ENCODE data around the gene SKIC2.
"Not testable (repeated sequence)": the region's sequence is repeated elsewhere in the genome, so short reads cannot be mapped to it uniquely, and the experiment has no call there.

Gene SKIC2

DNA sequence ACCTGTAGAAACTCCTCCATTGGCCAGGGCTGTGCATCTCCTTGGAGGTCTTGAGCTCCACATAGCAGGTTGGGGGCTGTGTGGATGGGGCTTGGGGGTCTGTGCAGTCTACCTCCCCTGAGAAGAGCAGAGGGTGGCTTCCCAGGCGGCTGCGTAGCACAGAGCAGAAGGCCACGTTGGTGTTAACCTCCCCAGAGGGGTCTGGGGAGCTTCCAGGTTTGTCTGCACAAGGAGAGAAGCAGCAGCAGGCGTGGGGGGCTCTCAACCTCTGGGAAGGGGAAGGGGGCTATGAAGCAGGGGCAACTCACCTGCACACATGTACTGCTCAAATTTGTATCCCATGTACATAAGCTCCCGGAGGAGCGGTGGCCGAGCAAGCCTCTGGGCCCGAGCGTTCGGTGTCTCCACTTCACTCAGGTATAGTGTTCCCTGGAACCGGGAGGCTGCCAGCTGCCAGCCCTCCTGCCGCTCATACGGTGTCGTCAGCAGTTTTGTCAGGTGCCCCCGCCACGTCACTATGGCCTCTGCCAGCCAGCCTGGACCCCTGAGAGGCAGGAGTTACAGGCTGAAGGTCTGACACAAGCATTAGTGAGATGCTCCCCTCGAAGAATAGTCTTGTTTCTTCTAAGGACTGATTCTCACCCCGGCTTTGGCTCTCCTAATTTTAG is 11.8 kb downstream of the SKIC2 start:
- Histone ChIP-seq H3K27me3 (replicated peaks; ENCODE audit: control insufficient read depth, insufficient read depth, low read length) (no peaks in the 10 kb centered on the region), H3K36me3 (ENCODE audit: control insufficient read depth, insufficient read depth, low read length) (peaks cover 28% of the 10 kb centered on the region), H3K4me3 (replicated peaks; ENCODE audit: low read depth, low read length) (peak overlapping the region; percentile 77)
- no peak for DNase-seq (ENCODE audit: extremely low read depth, insufficient read length)
- TF ChIP-seq, protein P1, sequence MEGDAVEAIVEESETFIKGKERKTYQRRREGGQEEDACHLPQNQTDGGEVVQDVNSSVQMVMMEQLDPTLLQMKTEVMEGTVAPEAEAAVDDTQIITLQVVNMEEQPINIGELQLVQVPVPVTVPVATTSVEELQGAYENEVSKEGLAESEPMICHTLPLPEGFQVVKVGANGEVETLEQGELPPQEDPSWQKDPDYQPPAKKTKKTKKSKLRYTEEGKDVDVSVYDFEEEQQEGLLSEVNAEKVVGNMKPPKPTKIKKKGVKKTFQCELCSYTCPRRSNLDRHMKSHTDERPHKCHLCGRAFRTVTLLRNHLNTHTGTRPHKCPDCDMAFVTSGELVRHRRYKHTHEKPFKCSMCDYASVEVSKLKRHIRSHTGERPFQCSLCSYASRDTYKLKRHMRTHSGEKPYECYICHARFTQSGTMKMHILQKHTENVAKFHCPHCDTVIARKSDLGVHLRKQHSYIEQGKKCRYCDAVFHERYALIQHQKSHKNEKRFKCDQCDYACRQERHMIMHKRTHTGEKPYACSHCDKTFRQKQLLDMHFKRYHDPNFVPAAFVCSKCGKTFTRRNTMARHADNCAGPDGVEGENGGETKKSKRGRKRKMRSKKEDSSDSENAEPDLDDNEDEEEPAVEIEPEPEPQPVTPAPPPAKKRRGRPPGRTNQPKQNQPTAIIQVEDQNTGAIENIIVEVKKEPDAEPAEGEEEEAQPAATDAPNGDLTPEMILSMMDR (IDR thresholded peaks at IDR 0.05; ENCODE audit: insufficient read depth, low read length, poor library complexity, severe bottlenecking) = no peak

DNA sequence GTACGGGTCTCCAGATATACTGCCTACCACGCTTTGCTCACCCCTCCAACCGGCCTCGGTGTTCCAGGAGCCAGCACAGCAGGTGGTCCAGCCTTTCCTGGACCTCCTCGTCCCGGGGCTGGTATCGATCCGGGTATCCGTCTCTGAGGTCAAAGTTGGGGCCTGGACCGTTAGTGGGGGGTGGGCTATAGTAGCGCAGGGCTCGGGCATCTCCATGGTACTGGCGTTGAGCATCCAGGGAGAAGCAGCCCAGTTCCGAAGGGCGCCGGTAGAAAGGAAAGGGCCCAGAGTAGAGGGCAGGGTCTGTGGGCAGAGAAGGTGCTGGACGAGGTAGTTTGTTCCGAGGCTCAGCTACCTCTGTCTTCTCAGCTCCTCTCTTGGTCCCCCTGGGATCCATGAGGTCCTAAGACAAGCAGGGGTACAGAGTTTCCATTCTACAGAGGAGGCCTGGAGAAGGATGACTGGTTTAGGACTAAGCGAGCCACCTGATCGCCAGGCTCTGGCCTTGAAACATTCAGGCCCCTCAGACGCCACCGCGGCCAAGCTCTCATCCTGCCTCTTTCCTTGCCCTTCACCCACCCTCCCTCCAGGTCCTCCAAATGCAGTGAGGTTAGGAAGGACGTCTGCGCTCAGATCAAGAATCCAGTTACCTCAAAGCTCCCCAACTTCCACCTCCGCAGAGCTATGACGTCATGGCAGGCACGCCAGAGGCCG is 12.5 kb downstream of the SKIC2 start:
- H3K27me3 ChIP-seq (replicated peaks; ENCODE audit: control insufficient read depth, insufficient read depth, low read length) = no peaks in the 10 kb centered on the region
- peak overlapping the region; percentile 77 for H3K4me3 ChIP-seq (replicated peaks; ENCODE audit: low read depth, low read length)
- DNase-seq (ENCODE audit: extremely low read depth, insufficient read length) = no peak
- TF ChIP-seq, protein P1 (IDR thresholded peaks at IDR 0.05; ENCODE audit: insufficient read depth, low read length, poor library complexity, severe bottlenecking) = no peak
- H3K36me3 ChIP-seq (ENCODE audit: control insufficient read depth, insufficient read depth, low read length) = peaks cover 27% of the 10 kb centered on the region

DNA sequence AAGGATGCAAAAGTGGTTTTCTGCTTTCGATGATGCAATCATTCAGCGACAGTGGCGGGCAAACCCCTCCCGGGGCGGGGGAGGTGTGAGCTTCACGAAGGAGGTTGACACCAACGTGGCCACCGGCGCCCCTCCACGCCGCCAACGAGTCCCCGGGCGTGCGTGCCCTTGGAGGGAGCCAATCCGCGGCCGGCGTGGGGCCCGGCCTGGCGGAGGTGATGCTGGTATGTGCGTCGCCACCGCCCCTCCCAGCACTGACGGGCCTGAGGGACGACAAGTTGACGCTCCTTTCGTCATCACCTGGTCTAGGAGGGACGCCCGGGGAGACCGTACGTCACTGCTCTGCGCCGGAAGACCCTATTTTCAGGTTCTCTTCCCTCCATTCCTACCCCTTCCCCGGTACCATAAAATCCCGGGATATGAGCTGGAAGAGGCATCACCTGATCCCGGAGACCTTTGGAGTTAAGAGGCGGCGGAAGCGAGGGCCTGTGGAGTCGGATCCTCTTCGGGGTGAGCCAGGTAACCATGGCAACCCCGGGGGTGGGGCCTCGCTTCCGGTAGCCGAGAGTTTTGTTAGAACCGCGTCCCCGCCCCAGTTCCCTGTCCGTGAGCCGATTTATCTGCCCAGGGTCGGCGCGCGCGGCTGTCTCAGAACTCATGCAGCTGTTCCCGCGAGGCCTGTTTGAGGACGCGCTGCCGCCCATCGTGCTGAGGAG is 13.2 kb downstream of the SKIC2 start, which contains the start of gene DXO:
DXO (minus strand) TSS at position 146 of the 716 bp plus-strand sequence. CDS start 463 bp downstream, outside the sequence.
- Histone ChIP-seq H3K36me3 (ENCODE audit: control insufficient read depth, insufficient read depth, low read length) (peaks cover 21% of the 10 kb centered on the region), H3K27me3 (replicated peaks; ENCODE audit: control insufficient read depth, insufficient read depth, low read length) (no peaks in the 10 kb centered on the region), H3K4me3 (replicated peaks; ENCODE audit: low read depth, low read length) (peak within 1 kb of the TSS; percentile 77)
- DNase-seq (ENCODE audit: extremely low read depth, insufficient read length) = peak; percentile 99
- TF ChIP-seq, protein P1 (IDR thresholded peaks at IDR 0.05; ENCODE audit: insufficient read depth, low read length, poor library complexity, severe bottlenecking) = no peak

DNA sequence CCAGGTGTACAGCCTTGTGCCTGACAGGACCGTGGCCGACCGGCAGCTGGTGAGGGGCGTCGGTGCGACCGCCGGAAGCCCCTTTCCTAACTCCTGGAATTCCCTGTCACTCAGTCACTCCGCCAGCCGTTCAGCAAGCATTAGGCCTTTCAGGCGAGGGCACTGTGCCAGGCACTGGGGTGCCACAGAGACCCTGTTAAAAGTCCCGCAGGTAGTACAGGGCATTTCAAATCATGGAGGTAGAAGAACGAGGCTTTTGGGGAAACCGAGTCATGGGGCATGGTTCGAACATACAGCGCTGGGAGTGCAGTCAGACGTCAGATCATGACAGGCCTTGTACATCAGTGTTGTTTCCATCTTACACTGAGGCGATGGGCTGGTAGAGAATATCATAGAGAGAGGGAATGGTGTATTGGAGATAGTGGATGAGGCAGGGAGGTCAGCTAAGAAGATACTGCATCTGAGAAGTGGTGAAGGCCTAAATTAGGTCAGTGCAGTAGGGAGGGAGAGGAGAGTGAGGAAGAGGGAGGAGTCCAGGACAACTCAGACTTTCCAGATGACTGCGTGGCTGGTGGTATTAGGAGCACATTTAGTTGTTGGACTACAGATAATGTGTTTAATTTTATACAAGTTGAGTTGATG is 13.9 kb downstream of the SKIC2 start:
- Histone ChIP-seq H3K4me3 (replicated peaks; ENCODE audit: low read depth, low read length) (peak overlapping the region; percentile 77), H3K36me3 (ENCODE audit: control insufficient read depth, insufficient read depth, low read length) (peaks cover 18% of the 10 kb centered on the region), H3K27me3 (replicated peaks; ENCODE audit: control insufficient read depth, insufficient read depth, low read length) (no peaks in the 10 kb centered on the region)
- TF ChIP-seq, protein P1 (IDR thresholded peaks at IDR 0.05; ENCODE audit: insufficient read depth, low read length, poor library complexity, severe bottlenecking) = no peak
- no peak for DNase-seq (ENCODE audit: extremely low read depth, insufficient read length)

DNA sequence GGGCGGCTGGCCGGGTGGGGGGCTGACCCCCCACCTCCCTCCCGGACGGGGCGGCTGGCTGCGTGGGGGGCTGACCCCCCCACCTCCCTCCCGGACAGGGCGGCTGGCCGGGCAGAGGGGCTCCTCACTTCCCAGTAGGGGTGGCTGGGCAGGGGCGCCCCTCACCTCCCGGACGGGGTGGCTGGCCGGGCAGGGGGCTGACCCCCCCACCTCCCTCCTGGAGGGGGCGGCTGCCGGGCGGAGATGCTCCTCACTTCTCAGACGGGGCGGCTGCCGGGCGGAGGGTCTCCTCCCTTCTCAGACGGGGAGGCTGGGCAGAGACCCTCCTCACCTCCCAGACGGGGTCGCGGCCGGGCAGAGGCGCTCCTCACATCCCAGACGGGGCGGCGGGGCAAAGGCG is 17.1 kb downstream of the SKIC2 start:
- not testable (repeated sequence) for DNase-seq (ENCODE audit: extremely low read depth, insufficient read length); H3K4me3 ChIP-seq (replicated peaks; ENCODE audit: low read depth, low read length); H3K36me3 ChIP-seq (ENCODE audit: control insufficient read depth, insufficient read depth, low read length); H3K27me3 ChIP-seq (replicated peaks; ENCODE audit: control insufficient read depth, insufficient read depth, low read length)
